ENCODE measurements around the gene FBN3.
"Not testable (repeated sequence)": the region's sequence is repeated elsewhere in the genome, so short reads cannot be mapped to it uniquely, and the experiment has no call there.

The FBN3 gene

GRCh38 chr19:8116437-8117293 lies 32.7 kb downstream of the FBN3 start:
- DNase-seq, result no peak

GRCh38 chr19:8115805-8116396 lies 33.5 kb downstream of the FBN3 start:
- no peak for DNase-seq

GRCh38 chr19:8113017-8113416 lies 36.4 kb downstream of the FBN3 start:
- DNase-seq, result no peak

GRCh38 chr19:8111376-8111775 lies 38.0 kb downstream of the FBN3 start:
- DNase-seq, result no peak

GRCh38 chr19:8110931-8111330 lies 38.5 kb downstream of the FBN3 start:
- no peak for DNase-seq

GRCh38 chr19:8109890-8110662 lies 39.3 kb downstream of the FBN3 start:
- DNase-seq, result no peak

- no peak for DNase-seq
Measured at GRCh38 chr19:8109455-8109854, 39.9 kb downstream of the FBN3 start.

GRCh38 chr19:8108560-8109445 lies 40.6 kb downstream of the FBN3 start:
- DNase-seq, result no peak

- no peak for DNase-seq
Measured at GRCh38 chr19:8107301-8107903, 42.0 kb downstream of the FBN3 start.

- no peak for DNase-seq
Measured at GRCh38 chr19:8105471-8105870, 43.9 kb downstream of the FBN3 start.

- DNase-seq, result not testable (repeated sequence)
Measured at GRCh38 chr19:8101910-8102309, 47.5 kb downstream of the FBN3 start.

GRCh38 chr19:8101311-8101710 lies 48.1 kb downstream of the FBN3 start:
- DNase-seq, result no peak

- DNase-seq, result no peak
Measured at GRCh38 chr19:8097681-8098567, 51.5 kb downstream of the FBN3 start.

GRCh38 chr19:8097198-8097597 lies 52.2 kb downstream of the FBN3 start:
- DNase-seq, result no peak

GRCh38 chr19:8096071-8096470 lies 53.3 kb downstream of the FBN3 start:
- no peak for DNase-seq

GRCh38 chr19:8095354-8095886 lies 54.0 kb downstream of the FBN3 start:
- DNase-seq, result no peak

GRCh38 chr19:8094336-8094735 lies 55.1 kb downstream of the FBN3 start:
- DNase-seq, result no peak

- DNase-seq, result no peak
Measured at GRCh38 chr19:8093740-8094139, 55.7 kb downstream of the FBN3 start.

GRCh38 chr19:8090950-8091349 lies 58.4 kb downstream of the FBN3 start:
- no peak for DNase-seq

- DNase-seq, result no peak
Measured at GRCh38 chr19:8089664-8090601, 59.5 kb downstream of the FBN3 start.

All from activated naive CD4-positive, alpha-beta T cell (primary cell).